Naive thymus-derived CD4-positive, alpha-beta T cell (primary cell): ENCODE data around the gene ANKFN1. TPM values are rescaled to one million over a fixed set of nuclear protein-coding genes. Genes with fewer than 3 reads are reported as not detected.

Source experiments
- ATAC-seq: fragments of 150-1000 bp; cut with Tn5 transposase; 2 replicates; pipeline ENCODE4 v1.10.0; 2021; ENCODE audit warnings: mild to moderate bottlenecking, moderate library complexity
- CTCF ChIA-PET: fragments of 350-600 bp; sonication (Branson Sonifier 250); formaldehyde crosslinking; loops from one replicate; lab custom pipeline; 2021; ENCODE audit warnings: antibody characterized with exemption; lab: Charles Lee
- POLR2A ChIA-PET: fragments of 350-600 bp; sonication (Branson Sonifier 250); formaldehyde crosslinking; loops from one replicate; lab custom pipeline; 2021; ENCODE audit warnings: antibody characterized with exemption, inconsistent platforms; lab: Charles Lee
- DNase-seq, 9 donors: peaks; one replicate each; pipeline versions ENCODE4 v3.0.0 to v3.0.0-alpha.2; 2020 to 2022; ENCODE audit warnings: mixed read lengths in 1 of 9
- H3K27ac ChIP-seq: one replicate; pipeline ENCODE4 v1.7.0; 2013; ENCODE audit warnings: mild to moderate bottlenecking, low read depth, low read length, moderate library complexity
- H3K27me3 ChIP-seq, 2 donors: one replicate each; pipeline ENCODE4 v1.7.0; 2013; ENCODE audit warnings: low read length in 2 of 2, mild to moderate bottlenecking in 2 of 2, moderate library complexity in 2 of 2; ENCODE audit not compliant: control insufficient read depth in 2 of 2, insufficient read depth in 2 of 2
- H3K36me3 ChIP-seq, 3 experiments: 1 replicate in 2 of 3; 2 replicates in 1 of 3; pipeline ENCODE4 v1.7.0; 2013; ENCODE audit warnings: low read length in 3 of 3, mild to moderate bottlenecking in 3 of 3, moderate library complexity in 1 of 3; ENCODE audit not compliant: insufficient read depth in 3 of 3, control insufficient read depth in 2 of 3
- H3K4me1 ChIP-seq, 2 donors: one replicate each; pipeline ENCODE4 v1.7.0; 2013; ENCODE audit warnings: low read length in 2 of 2, mild to moderate bottlenecking in 2 of 2, moderate library complexity in 1 of 2; ENCODE audit not compliant: control insufficient read depth in 2 of 2, insufficient read depth in 2 of 2
- H3K4me3 ChIP-seq: 2 replicates; pipeline ENCODE4 v1.7.0; 2013; ENCODE audit warnings: mild to moderate bottlenecking, low read length
- H3K9me3 ChIP-seq, 3 experiments: 1 replicate in 2 of 3; 2 replicates in 1 of 3; pipeline ENCODE4 v1.7.0; 2013; ENCODE audit warnings: low read length in 3 of 3; ENCODE audit not compliant: control insufficient read depth in 2 of 3
- H3K27ac Mint-ChIP-seq, 9 donors: one replicate each; pipeline ENCODE4 v1.8.0; 2020 to 2022; ENCODE audit warnings: mixed read lengths in 9 of 9, mild to moderate bottlenecking in 8 of 9, moderate library complexity in 5 of 9, inconsistent platforms in 2 of 9
- H3K27me3 Mint-ChIP-seq, 5 donors: one replicate each; pipeline ENCODE4 v1.8.0; 2021 to 2022; ENCODE audit warnings: mixed read lengths in 5 of 5, mild to moderate bottlenecking in 1 of 5
- H3K36me3 Mint-ChIP-seq, 5 donors: one replicate each; pipeline ENCODE4 v1.8.0; 2020 to 2022; ENCODE audit warnings: mixed read lengths in 5 of 5, mild to moderate bottlenecking in 3 of 5, inconsistent platforms in 1 of 5
- H3K4me1 Mint-ChIP-seq, 7 donors: one replicate each; pipeline ENCODE4 v1.8.0; 2020 to 2022; ENCODE audit warnings: mixed read lengths in 7 of 7, mild to moderate bottlenecking in 3 of 7, inconsistent platforms in 1 of 7
- H3K4me3 Mint-ChIP-seq, 10 donors: one replicate each; pipeline ENCODE4 v1.8.0; 2020 to 2022; ENCODE audit warnings: mild to moderate bottlenecking in 10 of 10, mixed read lengths in 10 of 10, moderate library complexity in 6 of 10, inconsistent platforms in 2 of 10
- H3K9me3 Mint-ChIP-seq, 11 donors: one replicate each; pipeline ENCODE4 v1.8.0; 2020 to 2022; ENCODE audit warnings: mixed read lengths in 11 of 11, mild to moderate bottlenecking in 4 of 11, inconsistent platforms in 1 of 11, moderate library complexity in 1 of 11
- intact Hi-C, 2 donors: fragments of 100-400 bp; cut with micrococcal nuclease; formaldehyde crosslinking; loops; one replicate each; pipeline ENCODE4 v1.15.1; 2023
- polyA plus RNA-seq, 2 donors: library from polyadenylated mRNA; unstranded; fragments of 300-500 nt; fragmentation: Illumina TruSeq; gene quantifications; one replicate each; pipeline ENCODE4 v1.2.3, GENCODE V29; 2021
- total RNA-seq, 6 experiments: library from RNA in 5 of 6; stranded (reverse) in 5 of 6; gene quantifications; 1 replicate in 5 of 6; 2 replicates in 1 of 6; pipeline ENCODE4 v1.2.3 and lab custom pipeline; 2021 to 2026

ANKFN1 gene
- total and polyA plus RNA-seq, 7 experiments from 2014 or later, result not detected

DNA sequence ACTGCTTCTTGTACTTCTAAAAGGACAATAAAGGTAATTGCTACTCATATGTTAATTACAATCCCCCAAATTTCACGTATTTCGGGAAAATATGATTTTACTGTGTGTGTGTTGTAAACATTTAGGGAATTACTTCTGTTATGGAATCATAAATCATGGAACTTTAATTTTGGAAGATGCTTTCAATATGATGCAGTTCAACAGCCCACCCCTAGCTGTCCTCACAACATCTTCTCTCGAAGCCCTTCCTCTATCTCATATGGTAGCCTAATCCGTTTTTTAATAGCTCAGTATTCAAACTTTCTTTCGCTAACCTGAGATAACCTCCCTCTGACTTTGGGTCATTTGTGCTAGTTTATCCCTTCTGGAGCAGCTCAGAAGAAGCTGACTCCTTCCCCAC lies 78.4 kb downstream of the ANKFN1 start:
- H3K4me1 Mint-ChIP-seq, result peaks cover 0 to 5% (median 0%) of the 10 kb centered on the region in 7 donors
- Histone ChIP-seq H3K9me3 (no peaks in the 10 kb centered on the region), H3K36me3 (no peaks in the 10 kb centered on the region), H3K4me3 (no peak overlapping the region), H3K4me1 (no peaks in the 10 kb centered on the region), H3K27ac (no peak overlapping the region), H3K27me3 (no peaks in the 10 kb centered on the region)
- intact Hi-C loops, result no loop called here
- peaks cover 0 to 14% (median 7%) of the 10 kb centered on the region in 5 donors for H3K27me3 Mint-ChIP-seq
- DNase-seq, result no peak
- no peak overlapping the region for H3K4me3 Mint-ChIP-seq
- H3K27ac Mint-ChIP-seq, result no peak overlapping the region
- ChIA-PET CTCF (no interaction called here), POLR2A (no interaction called here)
- ATAC-seq, result no peak
- peaks cover 0 to 4% (median 0%) of the 10 kb centered on the region in 11 donors for H3K9me3 Mint-ChIP-seq
- H3K36me3 Mint-ChIP-seq, result no peaks in the 10 kb centered on the region

DNA sequence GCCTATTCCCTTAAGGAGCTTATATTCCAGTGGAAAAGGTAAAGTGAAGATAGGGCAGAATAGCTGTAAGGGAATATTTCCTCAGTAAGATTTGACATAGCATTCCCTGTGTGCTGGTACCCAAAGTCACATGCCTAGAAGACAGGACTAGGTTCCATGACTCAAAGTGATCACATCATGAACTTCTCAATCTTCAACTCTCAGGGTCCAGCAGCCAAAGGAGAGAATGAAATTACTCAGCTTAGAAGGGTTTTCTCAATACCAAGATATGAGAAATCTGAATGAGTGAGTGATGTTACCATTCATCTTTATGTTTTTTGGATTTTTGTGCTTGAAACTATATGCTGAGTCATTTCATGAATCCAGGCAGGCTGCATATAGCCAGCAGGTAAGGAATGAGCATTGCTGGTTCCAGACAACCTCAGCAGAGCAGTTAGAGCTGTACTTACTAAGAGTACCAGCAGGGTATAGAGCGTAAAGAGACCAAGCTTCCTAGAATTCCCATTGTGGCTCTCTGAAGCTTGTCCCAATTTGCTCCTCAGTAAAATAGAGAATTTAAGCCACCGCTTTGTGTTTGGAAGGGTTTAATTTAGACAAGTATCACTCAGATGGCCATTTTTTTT lies 91.1 kb downstream of the ANKFN1 start:
- Histone ChIP-seq H3K4me1 (no peaks in the 10 kb centered on the region), H3K27me3 (no peaks in the 10 kb centered on the region), H3K27ac (no peak overlapping the region), H3K36me3 (no peaks in the 10 kb centered on the region), H3K4me3 (no peak overlapping the region), H3K9me3 (no peaks in the 10 kb centered on the region)
- no peak overlapping the region for H3K27ac Mint-ChIP-seq
- no peaks in the 10 kb centered on the region for H3K9me3 Mint-ChIP-seq
- ATAC-seq (no peak), DNase-seq (no peak)
- no peaks in the 10 kb centered on the region for H3K36me3 Mint-ChIP-seq
- H3K27me3 Mint-ChIP-seq, result peaks cover 11 to 37% (median 29%) of the 10 kb centered on the region in 5 donors
- intact Hi-C loops, result loop anchor here in 1 of 2 donors (10.0 kb wide), 1 partner anchor 410 kb away; no protein-coding TSS in a partner anchor
- H3K4me1 Mint-ChIP-seq, result no peaks in the 10 kb centered on the region
- ChIA-PET CTCF (no interaction called here), POLR2A (no interaction called here)
- H3K4me3 Mint-ChIP-seq, result no peak overlapping the region

DNA sequence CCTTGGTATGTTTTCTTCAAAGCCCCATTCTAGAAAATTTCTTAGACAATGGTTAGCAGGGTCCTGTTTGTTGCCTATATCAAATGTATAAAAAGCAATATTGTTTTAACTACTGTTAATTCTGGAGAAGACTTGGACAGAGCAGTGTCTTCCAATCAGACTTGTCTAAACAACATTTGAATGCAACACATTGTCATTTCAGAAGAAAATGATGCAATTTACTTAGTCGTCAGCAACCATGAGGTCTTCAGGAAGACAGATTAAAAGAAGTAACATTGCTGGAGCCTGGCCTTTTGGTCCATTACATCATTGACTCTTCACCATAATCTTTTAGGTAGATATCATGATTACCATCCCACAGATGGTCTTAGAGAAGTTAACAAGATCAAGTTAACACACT lies 94.5 kb downstream of the ANKFN1 start:
- intact Hi-C loops, result loop anchor here in 1 of 2 donors (10.0 kb wide), 1 partner anchor 413 kb away; no protein-coding TSS in a partner anchor
- ChIA-PET CTCF (interaction anchor here (1.2 kb wide), 1 partner anchor 232 kb away, joined by 4 read pairs; no protein-coding TSS in a partner anchor), POLR2A (no interaction called here)
- ATAC-seq, result no peak
- no peaks in the 10 kb centered on the region for H3K9me3 Mint-ChIP-seq
- no peak overlapping the region for H3K4me3 Mint-ChIP-seq
- Histone ChIP-seq H3K27me3 (no peaks in the 10 kb centered on the region), H3K36me3 (no peaks in the 10 kb centered on the region), H3K4me3 (no peak overlapping the region), H3K4me1 (no peaks in the 10 kb centered on the region), H3K9me3 (no peaks in the 10 kb centered on the region), H3K27ac (no peak overlapping the region)
- no peak overlapping the region for H3K27ac Mint-ChIP-seq
- H3K36me3 Mint-ChIP-seq, result no peaks in the 10 kb centered on the region
- peaks cover 16 to 36% (median 30%) of the 10 kb centered on the region in 5 donors for H3K27me3 Mint-ChIP-seq
- no peak for DNase-seq
- no peaks in the 10 kb centered on the region for H3K4me1 Mint-ChIP-seq

DNA sequence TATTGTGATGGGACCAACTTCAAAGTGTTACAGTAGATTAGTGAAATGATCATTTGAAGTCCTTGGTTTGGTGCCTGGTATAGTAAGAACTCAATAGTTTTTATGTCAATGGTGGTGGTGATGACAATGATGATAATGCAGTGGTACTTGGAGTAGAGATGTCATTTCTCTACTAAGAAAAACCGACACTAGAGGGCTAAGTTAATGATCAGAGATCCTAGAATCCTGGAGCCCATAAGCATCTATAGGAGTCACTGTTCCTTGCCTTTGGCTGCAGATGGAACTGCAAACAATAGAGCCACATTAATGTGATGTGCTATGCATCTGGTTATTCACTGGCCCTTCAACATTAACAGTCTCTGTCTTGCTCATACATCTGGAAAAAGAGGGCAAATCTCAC lies 103.8 kb downstream of the ANKFN1 start:
- Histone ChIP-seq H3K36me3 (no peaks in the 10 kb centered on the region), H3K27ac (no peak overlapping the region), H3K27me3 (no peaks in the 10 kb centered on the region), H3K4me3 (no peak overlapping the region), H3K4me1 (no peaks in the 10 kb centered on the region), H3K9me3 (no peaks in the 10 kb centered on the region)
- ChIA-PET CTCF (no interaction called here), POLR2A (no interaction called here)
- H3K4me3 Mint-ChIP-seq, result no peak overlapping the region
- no peak for DNase-seq
- intact Hi-C loops, result no loop called here
- no peaks in the 10 kb centered on the region for H3K4me1 Mint-ChIP-seq
- H3K27me3 Mint-ChIP-seq, result peaks cover 0 to 6% (median 3%) of the 10 kb centered on the region in 5 donors
- no peak for ATAC-seq
- no peaks in the 10 kb centered on the region for H3K9me3 Mint-ChIP-seq
- H3K27ac Mint-ChIP-seq, result no peak overlapping the region
- H3K36me3 Mint-ChIP-seq, result no peaks in the 10 kb centered on the region

DNA sequence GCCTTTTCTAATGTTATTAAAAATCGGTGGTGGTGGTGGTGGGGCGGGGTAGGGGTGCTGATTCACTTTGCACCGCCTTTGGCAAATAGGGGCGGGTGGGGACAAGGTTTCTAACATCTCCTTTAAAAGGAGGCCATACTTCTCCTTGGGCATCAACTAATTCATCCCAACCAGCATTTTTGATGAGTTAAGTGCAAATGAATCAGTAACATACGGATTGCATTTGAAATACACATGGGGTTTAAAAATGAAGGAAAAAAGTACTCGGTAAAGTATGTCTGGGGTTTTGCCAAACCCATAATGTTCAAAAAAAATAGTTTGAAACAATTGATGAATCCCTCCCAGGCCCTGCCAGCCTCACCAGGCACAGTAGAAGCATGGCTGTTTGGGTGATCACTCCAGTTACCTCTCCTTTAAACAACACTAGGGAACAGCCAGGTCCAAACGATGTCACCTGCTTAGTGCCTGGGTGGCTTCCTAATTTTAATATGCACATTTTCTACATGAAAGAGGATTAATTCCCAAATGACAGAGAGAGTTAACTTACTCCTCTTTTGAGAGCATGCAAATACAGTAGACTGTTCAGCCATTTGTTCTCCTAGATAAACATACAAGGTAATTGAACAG lies 107.2 kb downstream of the ANKFN1 start:
- no peak overlapping the region for H3K27ac ChIP-seq
- Mint-ChIP-seq H3K4me3 (no peak overlapping the region), H3K9me3 (no peaks in the 10 kb centered on the region), H3K27ac (no peak overlapping the region), H3K27me3 (peaks cover 0 to 16% (median 6%) of the 10 kb centered on the region in 5 donors), H3K36me3 (no peaks in the 10 kb centered on the region), H3K4me1 (no peaks in the 10 kb centered on the region)
- CTCF ChIA-PET, result no interaction called here
- ATAC-seq (no peak), DNase-seq (no peak)
- no peaks in the 10 kb centered on the region for H3K9me3 ChIP-seq
- H3K36me3 ChIP-seq, result no peaks in the 10 kb centered on the region
- no peaks in the 10 kb centered on the region for H3K4me1 ChIP-seq
- POLR2A ChIA-PET, result no interaction called here
- no peaks in the 10 kb centered on the region for H3K27me3 ChIP-seq
- no peak overlapping the region for H3K4me3 ChIP-seq
- intact Hi-C loops, result no loop called here

DNA sequence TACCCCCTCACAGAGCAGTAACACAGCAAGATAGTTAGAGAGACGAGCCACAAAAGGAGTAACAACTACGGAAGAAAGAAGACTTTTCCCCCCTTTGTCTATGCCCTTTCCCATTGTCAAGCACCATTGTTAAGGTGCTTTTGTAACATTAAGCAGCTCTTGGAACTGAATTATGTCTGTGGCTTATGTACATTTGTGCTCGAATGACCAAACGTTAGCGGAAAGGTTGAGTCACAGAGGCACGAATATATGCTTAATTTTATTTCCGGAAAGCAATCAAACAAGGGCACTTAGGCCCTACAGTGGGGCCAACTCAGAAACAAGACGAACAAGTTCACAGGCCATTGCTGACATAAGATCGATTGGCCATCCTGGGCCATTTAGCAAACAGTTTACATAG lies 109.5 kb downstream of the ANKFN1 start:
- DNase-seq, result no peak

More for the DNA sequence above, 109.5 kb downstream of the ANKFN1 start:
- Mint-ChIP-seq H3K27ac (no peak overlapping the region), H3K4me1 (no peaks in the 10 kb centered on the region), H3K9me3 (no peaks in the 10 kb centered on the region), H3K27me3 (peaks cover 0 to 12% (median 6%) of the 10 kb centered on the region in 5 donors), H3K36me3 (no peaks in the 10 kb centered on the region), H3K4me3 (no peak overlapping the region)
- Histone ChIP-seq H3K27me3 (no peaks in the 10 kb centered on the region), H3K4me1 (no peaks in the 10 kb centered on the region), H3K36me3 (no peaks in the 10 kb centered on the region), H3K4me3 (no peak overlapping the region), H3K9me3 (no peaks in the 10 kb centered on the region), H3K27ac (no peak overlapping the region)
- intact Hi-C loops, result no loop called here
- CTCF ChIA-PET, result no interaction called here
- ATAC-seq, result no peak
- POLR2A ChIA-PET, result no interaction called here
